Stimulated activated CD8-positive, alpha-beta memory T cell treated with anti-CD3 and anti-CD28 coated beads, Interleukin-4, amount 100 ng/mL, for 48 hours (primary cell): ENCODE measurements around the gene VWDE.

Source experiments
- DNase-seq: peaks from one replicate; pipeline ENCODE4 v3.0.0-alpha.2; 2020

The VWDE gene

GRCh38 chr7:12327922-12328321 lies 75.7 kb downstream of the VWDE start:
- DNase-seq: no peak

GRCh38 chr7:12325646-12326045 lies 78.0 kb downstream of the VWDE start:
- no peak for DNase-seq

DNA sequence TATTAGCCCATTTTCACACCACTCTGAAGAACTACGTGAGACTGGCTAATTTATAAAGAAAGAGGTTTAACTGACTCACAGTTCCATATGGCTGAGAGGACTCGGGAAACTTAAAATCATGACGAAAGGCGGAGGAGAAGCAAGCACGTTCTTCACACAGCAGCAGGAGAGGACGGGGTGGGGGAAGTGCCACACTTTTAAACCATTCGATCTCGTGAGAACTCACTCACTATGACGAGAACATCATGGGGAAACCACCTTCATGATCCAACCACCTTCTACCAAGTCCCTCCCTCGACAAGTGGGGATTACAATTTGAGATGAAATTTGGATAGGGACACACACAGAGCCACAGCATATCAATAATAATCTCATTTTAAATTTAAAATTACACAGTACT lies 80.2 kb downstream of the VWDE start:
- DNase-seq: no peak

DNA sequence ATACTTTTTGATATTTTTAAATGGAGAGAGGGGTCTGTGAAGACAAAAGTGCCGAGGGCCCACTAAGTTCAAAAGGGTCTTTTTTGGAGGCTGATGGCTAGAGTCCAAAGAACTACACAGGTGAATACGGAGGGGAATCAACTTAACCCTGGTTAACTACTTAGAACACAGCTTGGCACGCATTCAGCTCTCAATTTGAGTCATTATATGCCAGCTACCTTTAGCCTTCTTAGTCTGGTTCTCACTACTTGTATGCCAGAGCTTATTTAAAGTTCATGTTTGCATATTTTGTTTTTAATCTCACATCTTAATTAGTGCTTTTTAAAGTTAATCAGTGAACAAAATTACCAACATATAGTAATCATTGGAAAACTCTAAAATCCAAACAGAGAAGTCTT lies 80.8 kb downstream of the VWDE start:
- no peak for DNase-seq

GRCh38 chr7:12322284-12322902 lies 81.3 kb downstream of the VWDE start:
- DNase-seq: no peak

DNA sequence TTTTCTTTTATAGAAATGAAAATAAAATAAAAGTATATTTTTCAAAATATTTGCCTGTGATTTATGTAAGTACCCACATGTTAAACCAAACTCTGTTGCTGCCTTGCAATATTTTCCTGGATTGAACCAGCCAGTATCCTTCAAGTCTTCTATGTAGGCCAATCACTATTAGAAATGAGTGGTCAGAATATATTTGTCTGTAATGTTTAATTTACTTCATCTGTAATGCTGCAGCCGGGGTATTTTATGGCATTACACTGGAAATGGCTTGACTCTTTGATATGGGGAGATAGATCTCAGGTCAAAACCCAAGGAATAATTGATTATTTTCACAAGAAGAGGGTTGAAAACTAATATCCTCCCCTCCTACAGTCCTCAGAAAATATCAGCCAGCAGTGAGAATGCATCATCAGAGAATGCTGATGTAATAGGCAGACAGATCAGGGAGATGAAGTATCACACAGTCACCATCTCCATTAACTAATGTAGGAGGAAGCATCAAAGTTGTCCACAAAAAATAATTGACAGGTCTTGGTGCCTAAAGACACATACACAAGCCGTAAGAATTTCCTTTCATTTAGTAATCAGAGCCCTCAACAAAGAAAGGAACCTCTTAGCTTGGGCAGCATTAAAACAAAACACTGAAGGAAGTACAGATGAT lies 82.5 kb downstream of the VWDE start:
- DNase-seq: no peak

GRCh38 chr7:12320241-12320986 lies 83.3 kb downstream of the VWDE start:
- no peak for DNase-seq

DNA sequence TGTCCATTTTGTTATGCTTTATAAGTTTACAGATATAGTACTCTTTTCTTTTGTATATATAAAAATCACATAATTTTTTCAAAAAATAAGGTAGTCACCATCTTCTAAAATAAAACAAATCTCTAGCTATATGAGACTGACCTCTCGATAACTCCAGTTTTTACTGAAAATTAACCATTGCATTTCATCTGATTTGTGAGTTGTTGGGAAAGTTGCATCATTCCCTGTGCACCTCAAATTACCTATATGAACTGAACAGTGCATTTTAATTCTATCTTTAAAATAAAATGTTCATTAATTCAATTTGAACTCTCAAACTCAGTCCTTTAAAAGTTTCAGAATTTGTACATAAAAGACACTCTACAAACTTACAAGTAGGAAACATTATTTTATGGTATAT lies 86.0 kb downstream of the VWDE start:
- no peak for DNase-seq

DNA sequence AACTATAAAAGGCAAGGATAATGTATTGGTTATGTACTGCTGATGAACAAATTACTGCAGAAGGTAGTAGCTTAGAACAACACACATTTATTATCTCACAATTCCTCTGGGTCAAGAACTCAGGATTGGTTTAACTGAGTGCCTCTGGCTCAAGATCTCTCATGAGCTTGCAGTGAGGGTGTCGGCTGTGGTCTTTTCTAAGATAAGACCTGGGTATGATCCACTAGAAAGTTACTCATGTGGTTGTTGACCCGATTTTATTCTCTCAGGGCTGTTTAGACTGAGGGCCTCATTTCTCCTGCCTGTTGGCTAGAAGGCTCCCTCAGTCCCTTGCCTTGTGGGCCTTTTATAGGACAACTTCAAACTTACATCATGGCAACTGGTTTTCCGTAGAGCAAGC lies 86.7 kb downstream of the VWDE start:
- no peak for DNase-seq

DNA sequence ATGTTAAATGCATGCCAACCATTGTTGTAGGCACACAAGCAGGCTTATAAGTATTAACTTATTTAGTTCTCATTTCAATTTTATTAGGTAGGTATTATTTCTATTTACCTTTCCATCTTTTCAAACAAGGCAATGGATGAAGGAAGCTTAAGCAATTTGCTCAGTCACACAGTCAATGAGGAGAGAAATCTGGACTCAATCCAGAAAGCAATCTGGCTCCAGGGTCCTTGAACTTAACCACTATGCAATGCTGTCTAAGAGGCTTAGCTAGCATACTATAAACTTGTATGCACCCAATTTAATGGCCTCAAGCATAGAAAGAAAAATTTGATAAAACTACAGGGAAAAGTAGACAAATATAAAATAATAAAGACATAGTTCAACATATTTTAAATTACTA lies 88.6 kb downstream of the VWDE start:
- no peak for DNase-seq

DNA sequence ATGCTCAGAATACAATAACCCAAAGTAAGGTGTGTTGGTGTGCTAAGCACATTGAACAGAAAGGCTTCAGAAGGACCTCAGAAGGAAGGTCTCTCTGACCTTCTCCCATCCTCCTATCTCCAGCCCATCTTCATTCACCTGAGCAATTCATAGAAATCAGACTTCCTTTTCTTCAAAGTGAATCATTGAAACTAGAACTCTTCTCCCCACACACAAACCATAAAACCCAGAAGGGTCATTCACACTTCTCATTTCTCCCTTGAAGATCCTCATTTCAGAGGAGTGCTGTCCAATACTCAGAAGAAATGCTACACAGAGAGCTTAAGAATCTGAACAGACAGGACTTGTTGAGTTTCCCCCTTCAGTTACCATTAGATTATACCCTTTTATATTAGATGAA lies 89.5 kb downstream of the VWDE start:
- no peak for DNase-seq

DNA sequence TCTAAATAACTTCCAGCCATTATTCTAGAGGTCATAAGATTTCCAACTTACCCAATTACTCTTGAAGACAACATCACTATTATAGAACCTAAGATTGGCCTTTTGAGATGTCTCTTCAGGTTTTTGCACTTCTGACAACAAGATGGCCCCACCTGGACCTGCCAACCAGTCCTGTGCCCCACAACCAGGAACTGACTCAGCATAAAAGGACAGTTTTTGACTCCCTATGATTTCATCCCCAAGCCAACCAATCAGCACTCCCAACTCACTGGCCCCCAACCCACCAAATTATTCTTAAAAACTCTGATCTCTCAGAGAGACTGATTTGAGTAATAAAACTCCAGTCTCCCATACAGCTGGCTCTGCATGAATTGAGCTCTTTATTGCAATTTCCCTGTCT lies 98.2 kb downstream of the VWDE start:
- DNase-seq: no peak

- no peak for DNase-seq
Observed at GRCh38 chr7:12303495-12303894, 100.2 kb downstream of the VWDE start.

- DNase-seq: no peak
Observed at GRCh38 chr7:12303062-12303461, 100.6 kb downstream of the VWDE start.

GRCh38 chr7:12300415-12300814 lies 103.2 kb downstream of the VWDE start:
- DNase-seq: no peak

GRCh38 chr7:12299367-12299766 lies 104.3 kb downstream of the VWDE start:
- no peak for DNase-seq

GRCh38 chr7:12297283-12298108 lies 106.2 kb downstream of the VWDE start:
- no peak for DNase-seq

DNA sequence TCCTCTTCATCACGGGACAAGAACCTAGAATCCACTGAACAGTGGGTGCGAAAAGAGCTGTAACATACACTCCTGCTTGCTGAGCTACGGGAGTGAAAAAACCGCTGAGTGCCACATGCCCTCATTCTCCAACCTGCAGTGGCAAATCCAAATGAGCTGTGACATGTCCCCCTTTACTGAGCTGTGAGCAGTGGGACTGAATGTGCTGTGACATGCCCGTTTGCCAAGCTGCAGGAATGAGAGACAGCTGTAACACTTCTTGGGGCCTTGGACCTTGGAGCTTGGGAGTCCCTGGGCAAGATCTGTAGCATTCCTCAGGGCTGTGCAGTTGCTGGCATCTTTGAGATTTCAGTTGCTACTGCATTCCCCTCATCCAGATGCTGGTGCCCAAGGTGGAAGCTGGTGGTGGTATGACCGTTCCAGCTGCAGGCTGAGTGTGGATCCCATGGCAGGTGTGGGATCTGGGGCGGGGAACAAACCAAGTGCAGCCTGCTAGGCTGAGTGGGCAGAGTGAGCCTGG lies 107.6 kb downstream of the VWDE start:
- no peak for DNase-seq

GRCh38 chr7:12294701-12295100 lies 109.0 kb downstream of the VWDE start:
- no peak for DNase-seq

- DNase-seq: no peak
Observed at GRCh38 chr7:12291870-12292269, 111.8 kb downstream of the VWDE start.

DNA sequence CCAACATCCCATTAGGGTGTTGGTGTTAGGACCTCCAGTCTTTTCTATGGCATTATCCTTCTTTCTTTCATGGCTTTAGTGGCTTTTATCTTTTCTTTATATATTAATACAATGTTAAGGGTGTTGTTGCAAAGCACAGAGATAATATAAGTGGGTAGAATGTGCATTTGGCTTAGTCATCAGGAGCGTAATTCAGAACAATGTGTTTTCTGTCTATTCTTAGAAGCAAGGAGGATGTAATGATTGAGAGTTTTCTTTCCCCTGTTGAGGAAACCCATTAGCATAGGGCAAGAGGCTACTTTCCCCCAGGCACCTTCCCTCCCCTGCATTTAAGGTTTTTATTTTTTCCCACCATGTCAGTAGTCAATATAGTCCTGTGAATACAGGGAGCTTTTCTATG lies 112.9 kb downstream of the VWDE start:
- DNase-seq: no peak

- DNase-seq: no peak
Observed at GRCh38 chr7:12289996-12290395, 113.7 kb downstream of the VWDE start.

GRCh38 chr7:12287901-12288300 lies 115.8 kb downstream of the VWDE start:
- DNase-seq: no peak
